Measurements from ENCODE around the gene BCKDHB. TPM values are rescaled to one million over a fixed set of nuclear protein-coding genes. Genes with fewer than 3 reads are reported as not detected.

The BCKDHB gene
- total RNA-seq, 1 donor from 2014 or later: 16.2 TPM

GRCh38 chr6:80333342-80333741, 226.9 kb downstream of the BCKDHB start:
- Histone ChIP-seq H3K4me1 (no peaks in the 10 kb centered on the region), H3K9me3 (no peaks in the 10 kb centered on the region)
- TF ChIP-seq POLR2AphosphoS5 (IDR thresholded peaks at IDR 0.05; ENCODE audit: insufficient read depth in 1 of 2, low read depth in 1 of 2) (no peak), CTCF (IDR thresholded peaks at IDR 0.05) (no peak), POLR2A (IDR thresholded peaks at IDR 0.05) (no peak)

GRCh38 chr6:80335121-80335531, 228.7 kb downstream of the BCKDHB start:
- no peaks in the 10 kb centered on the region for H3K36me3 ChIP-seq
- no peaks in the 10 kb centered on the region for H3K4me1 ChIP-seq
- no peak for TF ChIP-seq POLR2AphosphoS5 (IDR thresholded peaks at IDR 0.05; ENCODE audit: insufficient read depth in 1 of 2, low read depth in 1 of 2)
- TF ChIP-seq CTCF (IDR thresholded peaks at IDR 0.05): no peak
- TF ChIP-seq POLR2A (IDR thresholded peaks at IDR 0.05): no peak
- H3K27ac ChIP-seq: no peak overlapping the region
- DNase-seq (ENCODE audit: extremely low spot score in 2 of 2): no peak
- no peaks in the 10 kb centered on the region for H3K27me3 ChIP-seq
- H3K9me3 ChIP-seq: no peaks in the 10 kb centered on the region
- intact Hi-C loops (cut with DNase I): no loop called here
- H3K4me3 ChIP-seq: peak overlapping the region in 1 of 2 donors; percentile 15

More at GRCh38 chr6:80333342-80333741, 226.9 kb downstream of the BCKDHB start:
- intact Hi-C loops (cut with DNase I): no loop called here
- no peaks in the 10 kb centered on the region for H3K27me3 ChIP-seq
- no peak overlapping the region for H3K4me3 ChIP-seq
- no peak overlapping the region for H3K27ac ChIP-seq
- H3K36me3 ChIP-seq: no peaks in the 10 kb centered on the region
- DNase-seq (ENCODE audit: extremely low spot score in 2 of 2): no peak

GRCh38 chr6:80336911-80337310, 230.4 kb downstream of the BCKDHB start:
- H3K4me3 ChIP-seq: no peak overlapping the region
- H3K4me1 ChIP-seq: no peaks in the 10 kb centered on the region
- no peaks in the 10 kb centered on the region for H3K27me3 ChIP-seq
- no peak for DNase-seq (ENCODE audit: extremely low spot score in 2 of 2)
- H3K27ac ChIP-seq: no peak overlapping the region
- intact Hi-C loops (cut with DNase I): no loop called here
- TF ChIP-seq POLR2AphosphoS5 (IDR thresholded peaks at IDR 0.05; ENCODE audit: insufficient read depth in 1 of 2, low read depth in 1 of 2): no peak
- TF ChIP-seq CTCF (IDR thresholded peaks at IDR 0.05): no peak
- no peak for TF ChIP-seq POLR2A (IDR thresholded peaks at IDR 0.05)
- no peaks in the 10 kb centered on the region for H3K9me3 ChIP-seq
- no peaks in the 10 kb centered on the region for H3K36me3 ChIP-seq

GRCh38 chr6:80338201-80338836, 231.8 kb downstream of the BCKDHB start:
- Histone ChIP-seq H3K4me1 (no peaks in the 10 kb centered on the region), H3K9me3 (no peaks in the 10 kb centered on the region), H3K27me3 (no peaks in the 10 kb centered on the region), H3K36me3 (no peaks in the 10 kb centered on the region), H3K4me3 (no peak overlapping the region), H3K27ac (no peak overlapping the region)
- no peak for DNase-seq (ENCODE audit: extremely low spot score in 2 of 2)
- intact Hi-C loops (cut with DNase I): no loop called here
- TF ChIP-seq CTCF (IDR thresholded peaks at IDR 0.05): peak in 1 of 3 experiments; percentile 37
- no peak for TF ChIP-seq POLR2A (IDR thresholded peaks at IDR 0.05)
- TF ChIP-seq POLR2AphosphoS5 (IDR thresholded peaks at IDR 0.05; ENCODE audit: insufficient read depth in 1 of 2, low read depth in 1 of 2): no peak

- intact Hi-C loops (cut with DNase I): no loop called here
Observed at GRCh38 chr6:80339421-80339820, 232.9 kb downstream of the BCKDHB start.

More at GRCh38 chr6:80339421-80339820, 232.9 kb downstream of the BCKDHB start:
- no peak overlapping the region for H3K27ac ChIP-seq
- H3K27me3 ChIP-seq: no peaks in the 10 kb centered on the region
- TF ChIP-seq CTCF (IDR thresholded peaks at IDR 0.05) (no peak), POLR2A (IDR thresholded peaks at IDR 0.05) (no peak), POLR2AphosphoS5 (IDR thresholded peaks at IDR 0.05; ENCODE audit: insufficient read depth in 1 of 2, low read depth in 1 of 2) (no peak)
- no peak overlapping the region for H3K4me3 ChIP-seq
- no peak for DNase-seq (ENCODE audit: extremely low spot score in 2 of 2)
- no peaks in the 10 kb centered on the region for H3K36me3 ChIP-seq
- H3K9me3 ChIP-seq: no peaks in the 10 kb centered on the region
- no peaks in the 10 kb centered on the region for H3K4me1 ChIP-seq

All from vagina (tissue), 2 donors.